A673 (cell line): ENCODE data around the gene SLC5A2. TPM values are rescaled to one million over a fixed set of nuclear protein-coding genes. Genes with fewer than 3 reads are reported as not detected.

ENCODE experiments used
- BruUV-seq: library from RNA; stranded (reverse); fragments of 400-500 nt; replicated peaks from 2 replicates; lab custom pipeline; 2021; lab: Mats Ljungman, UMichigan
- CTCF ChIA-PET: fragments of 300-600 bp; sonication (Branson Sonifier 250); formaldehyde crosslinking; loops from one replicate; lab custom pipeline; 2022; ENCODE audit warnings: antibody characterized with exemption; lab: Charles Lee
- POLR2A ChIA-PET: fragments of 300-600 bp; sonication (Branson Sonifier 250); formaldehyde crosslinking; loops from one replicate; lab custom pipeline; 2022; ENCODE audit warnings: antibody characterized with exemption; ENCODE audit not compliant: low non-redundant PET; lab: Charles Lee
- DNase-seq: peaks from one replicate; pipeline ENCODE4 v3.0.0-alpha.2; 2015; ENCODE audit warnings: low spot score
- H3K27ac ChIP-seq: fragments of 200-600 bp; sonication (generic); 2 replicates; pipeline ENCODE4 v1.5.1; 2016; ENCODE audit warnings: mixed run types, low read depth, mild to moderate bottlenecking, mixed read lengths, antibody characterized with exemption, low read length; ENCODE audit not compliant: poor library complexity, severe bottlenecking
- H3K27me3 ChIP-seq: fragments of 200-600 bp; sonication (generic); replicated peaks from 2 replicates; pipeline ENCODE4 v1.6.1; 2017; ENCODE audit warnings: mixed run types, low read depth, mild to moderate bottlenecking, mixed read lengths, antibody characterized with exemption, low read length; ENCODE audit not compliant: insufficient read depth, poor library complexity
- H3K36me3 ChIP-seq: fragments of 200-600 bp; sonication (generic); 2 replicates; pipeline ENCODE4 v1.6.1; 2016; ENCODE audit warnings: mixed run types, mild to moderate bottlenecking, mixed read lengths, antibody characterized with exemption, low read length; ENCODE audit not compliant: insufficient read depth, poor library complexity, severe bottlenecking
- H3K4me1 ChIP-seq: fragments of 200-600 bp; sonication (generic); 2 replicates; pipeline ENCODE4 v1.6.1; 2017; ENCODE audit warnings: mixed run types, mild to moderate bottlenecking, mixed read lengths, antibody characterized with exemption, low read length; ENCODE audit not compliant: insufficient read depth, poor library complexity, severe bottlenecking
- H3K4me3 ChIP-seq: fragments of 200-600 bp; sonication (generic); 2 replicates; pipeline ENCODE4 v1.5.1; 2016; ENCODE audit warnings: low read depth, mixed run types, mild to moderate bottlenecking, mixed read lengths, low read length; ENCODE audit not compliant: poor library complexity, severe bottlenecking
- H3K9me3 ChIP-seq: fragments of 200-600 bp; sonication (generic); 2 replicates; pipeline ENCODE4 v1.6.1; 2016; ENCODE audit warnings: mixed run types, low read depth, mild to moderate bottlenecking, mixed read lengths, antibody characterized with exemption, low read length; ENCODE audit not compliant: poor library complexity, severe bottlenecking
- CTCF ChIP-seq: fragments of 300-800, 200-600 bp; sonication (generic); conservative IDR thresholded peaks from 2 replicates; pipeline ENCODE4 v1.5.1; 2017; ENCODE audit warnings: low read depth, mild to moderate bottlenecking, antibody characterized with exemption, low read length, moderate library complexity, mixed read lengths
- EZH2 ChIP-seq: fragments of 200-600 bp; sonication (generic); IDR thresholded peaks from 2 replicates; pipeline ENCODE4 v1.6.1; 2017; ENCODE audit warnings: borderline replicate concordance, low read depth, mild to moderate bottlenecking, mixed read lengths, antibody characterized with exemption, low read length; ENCODE audit not compliant: poor library complexity, severe bottlenecking
- intact Hi-C: fragments of 100-400 bp; cut with micrococcal nuclease; formaldehyde crosslinking; loops from one replicate; pipeline ENCODE4 v1.10.0; 2022; ENCODE audit not compliant: unreplicated experiment
- total RNA-seq: library from RNA; stranded (reverse); gene quantifications from 2 replicates; pipeline ENCODE4 v1.2.3, GENCODE V29; 2021

The SLC5A2 gene
- total RNA-seq, 1 experiment from 2014 or later = not detected

GRCh38 chr16:31458844-31459686, 23.9 kb upstream of the SLC5A2 start, which contains the start of gene ARMC5:
Gene ARMC5 (plus strand): TSS chr16:31459501. CDS start chr16:31459525, 24 bp downstream.
- H3K4me3 ChIP-seq = peak within 1 kb of the TSS; percentile 62
- BruUV-seq = TSS peak; percentile 30
- intact Hi-C loops = loop anchor here (10.0 kb wide), 1 partner anchor 236 kb away; no protein-coding TSS in a partner anchor
- H3K4me1 ChIP-seq = peaks cover 36% of the 10 kb centered on the region
- ChIA-PET POLR2A (interaction anchor here (0.6 to 0.9 kb wide), 2 partner anchors 279 to 317 kb away, joined by 3 to 4 read pairs; partner anchors contain the start of gene FUS), CTCF (interaction anchor here (0.6 kb wide), 1 partner anchor 77 kb away, joined by 3 read pairs; no protein-coding TSS in a partner anchor)
- H3K27ac ChIP-seq = peak within 1 kb of the TSS; percentile 98
- TF ChIP-seq CTCF (peak; percentile 75), EZH2 (no peak)
- no peaks in the 10 kb centered on the region for H3K27me3 ChIP-seq
- DNase-seq = peak; percentile 98
- H3K36me3 ChIP-seq = no peaks in the 10 kb centered on the region
- H3K9me3 ChIP-seq = no peaks in the 10 kb centered on the region

- CTCF ChIA-PET = interaction anchor here (0.5 to 1.0 kb wide), 4 partner anchors 8 to 320 kb away, joined by 3 to 5 read pairs (median 4); a partner anchor contains a TSS
- no TSS peak for BruUV-seq
- DNase-seq = peak; percentile 99
Measured at GRCh38 chr16:31459687-31460581, 23.0 kb upstream of the SLC5A2 start.

More at GRCh38 chr16:31459687-31460581, 23.0 kb upstream of the SLC5A2 start:
- intact Hi-C loops = loop anchor here (10.0 kb wide), 1 partner anchor 235 kb away; no protein-coding TSS in a partner anchor
- peak overlapping the region; percentile 98 for H3K27ac ChIP-seq
- H3K4me3 ChIP-seq = peak overlapping the region; percentile 62
- H3K4me1 ChIP-seq = peaks cover 29% of the 10 kb centered on the region
- H3K36me3 ChIP-seq = no peaks in the 10 kb centered on the region
- H3K9me3 ChIP-seq = no peaks in the 10 kb centered on the region
- POLR2A ChIA-PET = interaction anchor here (0.6 to 0.9 kb wide), 4 partner anchors 8 to 318 kb away, joined by 3 to 4 read pairs (median 4); partner anchors contain the start of gene FUS
- no peak for TF ChIP-seq CTCF
- no peak for TF ChIP-seq EZH2
- H3K27me3 ChIP-seq = no peaks in the 10 kb centered on the region
